Spleen (tissue), 7 donors: ENCODE data around the gene PIK3R6.

Source experiments
- POLR2AphosphoS5 ChIP-seq, 3 donors: sonication (generic); formaldehyde crosslinking; IDR thresholded peaks; one replicate each; pipeline ENCODE4 v1.5.1; 2017; ENCODE audit warnings: antibody characterized with exemption in 3 of 3
- TF ChIP-seq, protein P1 (sequence below), 11 experiments: fragments of 200-600 bp in 7 of 11; fragments of 450-650 bp in 4 of 11; sonication (generic) in 4 of 11; IDR thresholded peaks in 8 of 11; conservative IDR thresholded peaks in 3 of 11; 1 replicate in 7 of 11; 2 replicates in 4 of 11; pipeline versions ENCODE4 v1.4.0 to v1.8.0; 2016 to 2021; ENCODE audit warnings: antibody characterized with exemption in 11 of 11, inconsistent platforms in 4 of 11, mild to moderate bottlenecking in 1 of 11
- donor health status: DM: no; HTN: no; CAD: no; lungs with moderate emphysema.
- donor health status: DM: no; HTN: no; CAD: no.
- donor health status: DM: no; HTN: no; CAD: no.

- TF ChIP-seq, protein P1, sequence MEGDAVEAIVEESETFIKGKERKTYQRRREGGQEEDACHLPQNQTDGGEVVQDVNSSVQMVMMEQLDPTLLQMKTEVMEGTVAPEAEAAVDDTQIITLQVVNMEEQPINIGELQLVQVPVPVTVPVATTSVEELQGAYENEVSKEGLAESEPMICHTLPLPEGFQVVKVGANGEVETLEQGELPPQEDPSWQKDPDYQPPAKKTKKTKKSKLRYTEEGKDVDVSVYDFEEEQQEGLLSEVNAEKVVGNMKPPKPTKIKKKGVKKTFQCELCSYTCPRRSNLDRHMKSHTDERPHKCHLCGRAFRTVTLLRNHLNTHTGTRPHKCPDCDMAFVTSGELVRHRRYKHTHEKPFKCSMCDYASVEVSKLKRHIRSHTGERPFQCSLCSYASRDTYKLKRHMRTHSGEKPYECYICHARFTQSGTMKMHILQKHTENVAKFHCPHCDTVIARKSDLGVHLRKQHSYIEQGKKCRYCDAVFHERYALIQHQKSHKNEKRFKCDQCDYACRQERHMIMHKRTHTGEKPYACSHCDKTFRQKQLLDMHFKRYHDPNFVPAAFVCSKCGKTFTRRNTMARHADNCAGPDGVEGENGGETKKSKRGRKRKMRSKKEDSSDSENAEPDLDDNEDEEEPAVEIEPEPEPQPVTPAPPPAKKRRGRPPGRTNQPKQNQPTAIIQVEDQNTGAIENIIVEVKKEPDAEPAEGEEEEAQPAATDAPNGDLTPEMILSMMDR (IDR thresholded peaks at IDR 0.05 in 8 of 11, conservative IDR thresholded peaks at IDR 0.05 in 3 of 11), result no peak
- no peak for TF ChIP-seq POLR2AphosphoS5 (IDR thresholded peaks at IDR 0.05)
Observed at GRCh38 chr17:8868092-8868491, 618 bp upstream of the PIK3R6 start.
